AG09319 (cell line): Measurements from ENCODE around the gene CDK19.

Experiments
- DNase-seq: peaks from one replicate; pipeline ENCODE4 v3.0.0-alpha.2; 2010; ENCODE audit warnings: low read depth; ENCODE audit errors: extremely low read depth
- TF ChIP-seq, protein P1 (sequence below): IDR thresholded peaks from 2 replicates; pipeline ENCODE4 v1.5.1; 2011; ENCODE audit warnings: low read depth, mild to moderate bottlenecking, inconsistent platforms, low read length, moderate library complexity

Gene CDK19

DNA sequence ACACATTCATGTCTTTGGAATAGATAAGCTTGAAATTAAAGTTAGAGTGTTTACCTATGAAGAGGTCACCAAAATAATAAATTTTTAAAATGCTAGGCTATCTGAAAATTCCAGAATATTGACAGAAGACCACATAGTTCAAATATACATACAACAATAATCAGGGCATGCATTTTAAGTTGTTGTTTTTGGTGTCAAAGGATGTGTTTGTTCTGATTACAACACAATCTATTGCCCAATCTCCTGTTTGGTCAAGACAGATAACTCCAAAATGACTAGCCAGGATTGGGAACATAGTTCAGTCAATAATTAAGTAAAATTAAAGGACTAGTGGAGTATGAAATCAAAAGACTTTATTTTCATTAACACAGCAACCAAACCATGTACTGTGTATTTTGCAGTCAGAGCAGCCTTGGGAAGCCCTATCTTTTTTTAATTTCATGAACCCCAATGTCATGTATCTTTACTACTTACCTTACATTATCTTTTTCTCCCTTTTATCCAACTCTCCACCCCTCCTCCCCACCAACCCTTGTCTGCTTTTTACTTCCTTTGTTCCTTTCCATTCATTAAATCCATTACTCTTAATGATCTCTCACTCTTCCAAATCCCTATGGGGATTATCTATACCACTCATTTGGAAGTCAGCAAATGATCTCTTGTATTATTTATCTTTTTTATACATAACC is 111.2 kb downstream of the CDK19 start:
- no peak for DNase-seq
- TF ChIP-seq, protein P1, sequence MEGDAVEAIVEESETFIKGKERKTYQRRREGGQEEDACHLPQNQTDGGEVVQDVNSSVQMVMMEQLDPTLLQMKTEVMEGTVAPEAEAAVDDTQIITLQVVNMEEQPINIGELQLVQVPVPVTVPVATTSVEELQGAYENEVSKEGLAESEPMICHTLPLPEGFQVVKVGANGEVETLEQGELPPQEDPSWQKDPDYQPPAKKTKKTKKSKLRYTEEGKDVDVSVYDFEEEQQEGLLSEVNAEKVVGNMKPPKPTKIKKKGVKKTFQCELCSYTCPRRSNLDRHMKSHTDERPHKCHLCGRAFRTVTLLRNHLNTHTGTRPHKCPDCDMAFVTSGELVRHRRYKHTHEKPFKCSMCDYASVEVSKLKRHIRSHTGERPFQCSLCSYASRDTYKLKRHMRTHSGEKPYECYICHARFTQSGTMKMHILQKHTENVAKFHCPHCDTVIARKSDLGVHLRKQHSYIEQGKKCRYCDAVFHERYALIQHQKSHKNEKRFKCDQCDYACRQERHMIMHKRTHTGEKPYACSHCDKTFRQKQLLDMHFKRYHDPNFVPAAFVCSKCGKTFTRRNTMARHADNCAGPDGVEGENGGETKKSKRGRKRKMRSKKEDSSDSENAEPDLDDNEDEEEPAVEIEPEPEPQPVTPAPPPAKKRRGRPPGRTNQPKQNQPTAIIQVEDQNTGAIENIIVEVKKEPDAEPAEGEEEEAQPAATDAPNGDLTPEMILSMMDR = no peak

DNA sequence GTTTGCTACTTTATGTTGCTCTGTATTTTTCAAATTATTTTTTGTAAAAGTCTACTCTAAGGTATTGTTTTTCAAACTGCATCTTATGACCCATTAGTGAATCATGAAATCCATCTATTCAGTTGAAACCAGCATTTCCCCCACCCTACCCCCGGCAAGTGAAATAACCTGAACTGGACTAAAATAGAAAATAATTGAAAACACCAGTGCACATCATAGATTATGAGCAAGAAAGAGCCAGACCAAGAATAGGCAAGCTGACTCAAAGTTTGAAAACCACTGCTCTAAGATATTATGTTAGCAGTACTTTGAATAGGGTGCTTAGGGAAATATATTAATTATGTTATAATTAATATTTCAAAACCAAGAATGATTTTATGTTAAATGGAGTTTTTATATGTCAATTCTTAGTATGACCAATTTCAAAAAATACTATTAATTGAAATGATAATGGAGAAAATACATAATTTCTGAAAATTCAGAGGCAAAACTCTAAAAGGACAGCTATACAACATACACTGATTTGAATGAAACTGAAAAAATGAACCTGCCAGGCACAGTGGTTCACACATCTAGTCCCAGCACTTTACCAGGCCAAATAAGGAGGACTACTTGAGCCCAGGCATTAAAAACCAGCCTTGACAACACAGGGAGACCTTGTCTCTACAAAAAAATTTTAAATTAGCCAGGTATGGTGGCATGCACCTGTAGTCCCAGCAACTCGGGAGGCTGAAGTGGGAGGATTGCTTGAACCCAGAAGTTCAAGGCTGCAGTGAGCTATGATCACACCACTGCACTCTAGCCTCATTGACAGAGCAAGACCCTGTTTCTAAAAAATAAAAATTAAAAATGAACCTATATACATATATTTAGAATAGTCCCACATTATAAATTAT is 112.0 kb downstream of the CDK19 start:
- DNase-seq = peak; percentile 7
- TF ChIP-seq, protein P1 = no peak

DNA sequence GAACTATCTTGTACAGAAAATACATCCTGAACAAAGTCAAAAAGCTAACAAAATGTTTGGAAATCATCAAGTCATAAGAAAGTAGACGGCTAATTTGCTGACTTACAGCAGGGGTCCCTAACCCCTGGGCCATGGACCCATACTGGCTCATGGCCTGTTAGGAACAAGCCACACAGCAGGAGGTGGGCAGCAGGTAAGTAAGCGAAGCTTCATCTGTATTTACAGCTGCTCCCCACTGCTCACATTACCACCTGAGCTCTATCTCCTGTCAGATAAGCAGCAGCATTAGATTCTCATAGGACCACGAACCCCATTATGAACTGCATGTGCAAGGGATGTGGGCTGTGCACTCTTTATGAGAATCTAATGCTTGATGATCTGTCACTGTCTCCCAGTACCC is 115.5 kb downstream of the CDK19 start:
- no peak for DNase-seq
- TF ChIP-seq, protein P1 = no peak

DNA sequence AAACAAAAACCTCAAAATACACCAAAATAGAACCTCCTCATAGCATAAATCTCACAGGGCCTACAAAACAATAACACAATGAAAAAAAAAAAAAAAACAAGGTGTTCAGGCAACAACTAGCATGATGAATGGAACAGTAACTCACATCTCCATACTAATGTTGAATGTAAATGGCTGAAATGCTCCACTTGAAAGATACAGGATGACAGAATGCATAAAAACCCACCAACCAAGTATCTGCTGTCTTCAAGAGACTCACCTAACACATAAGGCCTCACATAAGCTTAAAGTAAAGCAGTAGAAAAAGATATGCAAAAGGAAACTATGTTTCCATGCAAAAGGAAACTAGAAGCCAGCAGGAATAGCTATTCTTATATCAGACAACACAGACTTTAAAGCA is 121.3 kb downstream of the CDK19 start:
- DNase-seq = no peak
- TF ChIP-seq, protein P1 = no peak

DNA sequence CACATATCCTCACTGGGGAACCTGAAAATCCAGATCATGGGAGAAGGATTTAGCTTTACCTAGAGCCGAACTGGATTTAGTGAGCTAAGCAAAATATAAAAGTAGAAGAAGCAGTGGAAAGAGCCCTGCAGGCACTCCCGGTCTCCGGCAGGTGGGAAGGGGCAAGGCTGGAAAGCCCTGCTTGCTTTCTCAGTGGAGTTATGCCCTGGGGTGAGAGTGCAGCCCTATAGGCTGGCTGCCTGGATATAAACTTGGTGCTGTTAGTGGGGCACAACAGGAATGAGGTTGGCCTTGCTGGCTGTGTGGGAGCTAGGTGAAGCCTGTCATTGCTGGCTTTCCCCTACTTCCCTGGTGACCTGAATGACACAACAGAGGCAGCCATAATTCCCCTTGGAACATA is 122.0 kb downstream of the CDK19 start:
- no peak for DNase-seq
- TF ChIP-seq, protein P1 = no peak

DNA sequence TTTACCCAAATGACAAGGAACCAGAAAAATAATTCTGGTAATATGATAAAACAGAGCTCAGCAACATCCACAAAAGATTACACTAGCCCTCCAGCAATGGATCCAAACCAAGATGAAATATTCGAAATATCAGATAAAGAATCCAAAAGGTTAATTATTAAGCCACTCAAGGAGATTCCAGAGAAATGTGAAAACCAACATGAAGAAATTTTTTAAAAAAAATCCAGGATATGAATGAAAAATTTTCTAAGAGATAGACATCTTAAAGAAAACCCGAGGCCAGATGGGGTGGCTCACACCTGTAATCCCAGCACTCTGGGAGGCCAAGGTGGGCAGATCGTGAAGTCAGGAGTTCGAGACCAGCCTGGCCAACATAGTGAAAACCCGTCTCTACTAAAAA is 124.4 kb downstream of the CDK19 start:
- DNase-seq = no peak
- TF ChIP-seq, protein P1 = no peak

DNA sequence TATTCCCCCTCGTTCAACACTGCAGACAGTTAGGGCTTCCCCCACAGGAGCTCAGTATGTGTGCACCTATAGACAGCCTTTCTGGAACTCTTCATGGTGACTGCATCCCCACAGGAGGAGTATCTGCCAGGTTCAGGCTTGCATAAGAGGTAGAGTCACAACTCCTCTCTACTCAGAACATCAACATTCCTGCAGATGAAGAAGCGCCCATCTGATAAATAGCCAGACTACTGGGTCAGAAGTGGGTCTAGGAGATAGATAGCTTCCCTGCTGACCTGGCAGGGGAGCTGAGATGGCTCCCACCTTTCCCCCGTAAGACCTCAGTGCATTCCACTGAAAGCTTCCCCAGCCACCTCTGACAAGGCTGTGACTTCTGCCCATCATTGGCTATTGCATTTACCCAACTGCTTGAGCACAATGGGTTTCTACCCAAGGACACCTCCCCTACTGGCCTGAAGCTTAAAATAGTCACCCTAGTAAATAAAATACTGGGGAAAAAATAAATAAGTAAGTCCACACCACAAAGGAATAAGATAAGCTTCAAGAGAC is 125.1 kb downstream of the CDK19 start:
- DNase-seq = no peak
- TF ChIP-seq, protein P1 = no peak
